Activated CD4-positive, CD25-positive, alpha-beta regulatory T cell (primary cell): ENCODE measurements around the gene RHOU.

Experiments
- DNase-seq, 4 experiments: peaks; one replicate each; lab custom pipeline; 2025; lab: John Stamatoyannopoulos, UW

Gene RHOU

DNA sequence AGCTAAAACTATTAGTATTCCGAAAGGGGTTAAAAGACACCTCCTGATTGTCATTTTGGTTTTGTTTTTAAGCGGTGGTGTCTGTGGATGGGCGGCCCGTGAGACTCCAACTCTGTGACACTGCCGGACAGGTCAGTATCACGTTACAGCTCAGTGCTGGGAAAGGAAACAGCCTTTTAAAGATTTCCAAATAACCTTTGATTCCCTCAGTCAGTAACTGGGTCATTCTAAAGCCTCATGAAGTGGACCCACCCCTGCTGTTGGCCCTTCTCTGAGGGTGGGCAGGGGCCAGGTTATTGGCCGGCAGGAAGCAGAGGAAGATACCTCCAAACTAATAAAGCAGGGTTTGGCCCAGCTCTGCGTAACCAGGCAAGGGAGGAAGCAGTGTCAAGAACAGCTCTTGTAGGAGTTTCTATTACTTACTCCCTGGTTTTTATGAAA lies 2.3 kb downstream of the RHOU start:
- DNase-seq: no peak

DNA sequence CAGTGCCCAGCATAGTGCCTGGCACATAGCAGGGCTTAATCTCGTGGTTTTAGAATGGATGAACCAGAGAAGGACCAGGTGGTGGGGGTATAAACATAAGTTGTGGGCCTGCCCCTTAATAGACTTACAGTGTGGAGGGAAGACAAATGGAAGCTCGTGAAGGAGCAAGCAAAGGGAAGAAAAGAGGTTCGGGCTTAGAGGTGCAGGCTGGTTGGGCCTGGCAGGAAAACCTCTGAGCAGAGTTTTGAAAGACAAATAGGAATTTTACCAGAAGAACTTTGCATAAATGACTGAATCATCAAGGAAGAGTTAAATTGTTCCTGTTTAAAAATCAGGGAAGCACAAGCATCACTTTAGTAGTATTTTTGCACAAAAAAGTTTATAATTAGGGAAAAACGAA lies 4.5 kb downstream of the RHOU start:
- no peak for DNase-seq

DNA sequence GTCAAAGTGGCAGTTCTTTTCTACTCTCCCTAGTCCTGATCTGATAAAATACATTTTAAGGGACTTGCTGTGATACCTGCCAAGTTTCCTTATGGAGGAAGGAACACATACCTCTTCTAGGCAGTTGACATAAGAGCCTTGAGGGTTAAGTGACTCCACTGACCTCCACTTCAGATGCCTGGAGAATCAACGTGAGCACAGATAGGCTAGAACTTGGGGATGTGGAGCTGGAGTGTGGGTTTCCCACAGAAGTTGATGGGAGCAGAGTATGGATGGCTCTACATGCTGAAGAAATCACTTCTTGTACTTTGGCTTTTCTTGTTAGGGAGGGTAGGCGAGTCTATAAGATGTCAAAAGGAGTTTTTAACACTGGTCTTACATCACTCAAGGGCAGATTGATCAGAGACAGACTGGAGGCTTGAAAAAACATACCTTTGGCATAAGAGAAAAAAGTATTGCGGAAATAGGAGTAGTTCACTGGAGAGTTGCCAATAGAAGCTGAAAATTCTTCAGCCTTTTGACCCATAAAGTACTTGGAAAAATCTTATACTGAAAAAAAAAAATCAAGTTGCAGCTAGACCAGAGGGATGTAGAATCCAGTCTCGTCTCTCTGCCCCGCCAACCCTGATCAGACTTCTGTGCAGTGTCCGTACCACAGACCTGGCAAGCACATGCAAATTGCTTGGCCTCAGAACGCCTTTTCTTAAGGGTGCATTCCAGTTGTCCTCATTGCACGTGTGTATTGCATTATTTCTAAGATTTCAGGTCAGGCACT lies 5.5 kb downstream of the RHOU start:
- no peak for DNase-seq

DNA sequence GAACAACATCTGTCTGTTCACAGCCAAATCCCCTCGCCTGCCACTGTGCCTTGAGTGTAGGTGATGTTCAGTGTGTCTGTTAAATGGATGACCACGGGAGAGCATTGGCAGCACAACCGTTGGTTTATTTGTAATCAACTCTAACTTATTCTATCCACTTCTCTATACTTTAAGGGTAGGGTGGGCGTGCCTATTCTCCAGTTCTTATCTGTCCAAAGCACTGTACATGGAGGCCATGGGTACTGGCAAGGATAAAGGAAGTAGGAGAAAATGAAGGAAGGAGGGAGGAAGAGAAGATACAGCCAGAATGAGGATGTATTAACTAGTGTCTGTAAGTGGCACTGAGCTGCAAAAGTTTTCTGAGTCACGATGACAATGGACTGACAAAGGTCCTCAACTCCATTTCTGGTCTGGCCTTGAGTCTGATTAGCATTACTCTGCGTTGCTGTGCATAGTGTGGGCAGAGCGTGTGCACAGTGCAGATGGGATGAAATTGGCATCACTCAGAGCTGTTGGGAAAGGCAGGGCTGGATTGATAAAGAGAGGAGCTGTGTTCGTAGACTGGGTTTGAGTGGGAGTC lies 7.1 kb downstream of the RHOU start:
- no peak for DNase-seq

DNA sequence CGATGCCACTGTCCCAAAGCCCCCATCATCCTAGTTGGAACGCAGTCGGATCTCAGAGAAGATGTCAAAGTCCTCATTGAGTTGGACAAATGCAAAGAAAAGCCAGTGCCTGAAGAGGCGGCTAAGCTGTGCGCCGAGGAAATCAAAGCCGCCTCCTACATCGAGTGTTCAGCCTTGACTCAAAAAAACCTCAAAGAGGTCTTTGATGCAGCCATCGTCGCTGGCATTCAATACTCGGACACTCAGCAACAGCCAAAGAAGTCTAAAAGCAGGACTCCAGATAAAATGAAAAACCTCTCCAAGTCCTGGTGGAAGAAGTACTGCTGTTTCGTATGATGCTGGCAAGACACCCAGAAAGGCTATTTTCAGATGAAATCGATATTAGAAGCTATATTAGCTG lies 8.1 kb downstream of the RHOU start:
- no peak for DNase-seq

DNA sequence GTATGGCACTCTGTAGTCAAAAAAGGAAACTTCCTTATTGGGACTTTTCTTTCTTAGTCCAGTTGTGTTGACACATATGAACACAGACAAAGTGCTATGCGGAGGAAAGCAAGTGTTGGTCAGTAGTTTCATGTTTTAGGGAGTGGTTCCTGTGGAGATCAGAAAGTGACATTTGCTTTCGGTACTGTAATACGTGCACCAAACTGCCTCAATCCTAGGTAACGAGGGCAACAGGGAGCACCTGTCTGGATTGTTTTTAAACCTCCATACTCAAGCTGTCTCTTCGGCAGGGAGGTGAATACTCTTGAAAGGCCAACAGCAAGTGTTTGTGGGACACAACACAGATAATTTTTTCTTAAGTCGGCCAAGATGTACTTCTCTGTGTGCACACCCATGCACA lies 9.1 kb downstream of the RHOU start:
- DNase-seq: no peak

DNA sequence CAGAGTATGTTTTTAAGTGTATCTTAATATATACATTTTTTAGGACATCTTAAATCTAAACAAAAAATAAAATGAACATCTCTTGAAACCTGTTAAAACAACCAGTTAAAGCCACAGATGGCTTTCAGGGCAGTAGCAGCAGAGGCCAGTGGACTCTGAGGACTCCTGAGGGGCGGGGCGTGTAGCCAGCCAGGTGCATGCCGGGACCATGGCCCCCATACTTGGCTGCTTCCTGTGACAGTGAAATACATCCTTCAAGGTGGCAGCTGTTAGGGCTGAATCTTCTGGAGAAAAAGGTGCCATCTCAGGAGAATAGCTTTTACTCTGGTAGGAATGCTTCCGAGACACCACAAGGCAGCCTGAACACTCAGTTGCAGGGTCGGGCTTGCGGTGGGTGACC lies 9.6 kb downstream of the RHOU start:
- no peak for DNase-seq

DNA sequence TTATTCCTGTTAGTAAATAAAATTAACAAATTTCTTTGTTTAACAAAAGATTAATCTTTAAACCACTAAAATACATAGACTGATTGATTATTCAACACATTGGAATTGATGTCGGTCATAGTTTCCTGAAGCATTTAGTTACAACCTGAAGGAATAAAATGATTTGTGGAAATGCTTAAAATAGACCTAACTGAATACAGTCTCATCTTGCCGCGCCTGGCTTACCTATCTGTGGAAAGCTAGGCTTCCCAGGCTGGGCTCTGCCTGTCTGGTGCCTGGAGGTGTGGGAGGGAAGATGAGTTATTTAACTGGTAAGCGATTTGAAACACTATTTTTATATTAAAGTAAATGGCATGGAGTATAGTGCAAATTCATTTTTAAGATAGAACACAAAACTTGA lies 10.2 kb downstream of the RHOU start:
- DNase-seq: no peak

DNA sequence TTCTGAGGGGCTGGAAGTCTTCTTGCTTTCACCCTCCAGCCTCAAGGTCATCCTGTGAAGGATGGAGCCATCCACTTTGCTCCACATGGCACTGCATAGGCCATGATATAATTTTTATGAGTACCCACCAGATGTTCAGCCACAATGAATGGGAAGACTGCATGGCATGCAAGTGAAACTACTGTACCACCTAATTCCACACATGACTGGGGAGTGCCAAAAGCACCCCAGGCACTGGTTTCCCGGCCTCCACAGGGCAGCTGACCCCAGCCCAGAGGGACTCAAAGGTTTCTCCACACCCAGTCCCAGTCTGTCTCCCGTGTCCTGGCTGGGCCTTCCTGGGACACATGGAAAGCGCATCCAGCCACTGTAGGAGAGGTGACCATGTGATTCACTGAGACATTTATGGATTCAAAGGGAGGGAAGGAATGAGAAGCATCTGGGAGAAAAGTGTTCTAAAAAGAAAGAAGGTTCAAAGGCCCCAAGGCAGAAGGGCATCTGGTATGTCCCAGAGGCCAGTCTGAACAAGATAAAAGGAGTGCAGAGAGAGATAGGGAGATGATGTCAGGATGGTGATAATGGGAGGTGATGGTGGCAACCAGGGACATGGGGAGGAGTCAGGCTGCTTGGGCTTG lies 12.1 kb downstream of the RHOU start:
- DNase-seq: no peak

DNA sequence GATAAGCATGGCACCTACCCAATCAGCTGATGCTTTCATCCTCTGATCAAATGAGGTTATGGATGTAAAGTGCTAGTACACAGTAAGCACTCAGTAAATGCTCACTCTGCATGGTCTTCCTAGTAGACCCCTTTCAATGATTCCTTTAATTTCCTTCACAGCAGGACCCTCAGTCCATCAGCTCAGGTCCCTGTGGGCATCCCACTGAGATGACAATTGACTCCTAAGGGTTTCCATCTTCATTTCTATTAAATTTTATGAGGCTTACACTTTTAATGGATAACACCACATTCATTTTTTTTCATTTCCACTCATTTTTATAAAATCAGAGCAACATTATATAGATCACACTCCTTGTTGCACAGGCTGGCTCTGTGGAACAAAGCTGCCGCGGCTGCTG lies 12.8 kb downstream of the RHOU start:
- DNase-seq: no peak

DNA sequence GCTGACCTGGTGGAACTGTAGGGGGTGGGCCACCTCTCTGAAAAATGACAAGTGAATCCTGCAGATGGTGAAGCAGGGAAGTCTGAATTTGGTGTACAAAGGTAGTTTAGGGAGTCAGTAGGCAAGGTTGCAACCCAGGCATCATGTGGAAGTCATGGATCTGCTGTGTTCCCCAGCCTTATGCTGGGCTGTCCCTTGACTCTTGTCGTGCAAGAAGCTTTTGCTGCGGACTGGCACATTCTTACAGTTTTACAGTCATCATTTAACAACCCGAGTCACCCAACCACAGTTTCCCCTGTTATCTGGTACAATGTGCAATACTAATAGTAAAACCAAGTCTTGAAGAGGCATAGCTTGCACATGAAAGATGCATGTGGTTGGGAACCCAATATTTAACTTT lies 13.2 kb downstream of the RHOU start:
- DNase-seq: no peak

DNA sequence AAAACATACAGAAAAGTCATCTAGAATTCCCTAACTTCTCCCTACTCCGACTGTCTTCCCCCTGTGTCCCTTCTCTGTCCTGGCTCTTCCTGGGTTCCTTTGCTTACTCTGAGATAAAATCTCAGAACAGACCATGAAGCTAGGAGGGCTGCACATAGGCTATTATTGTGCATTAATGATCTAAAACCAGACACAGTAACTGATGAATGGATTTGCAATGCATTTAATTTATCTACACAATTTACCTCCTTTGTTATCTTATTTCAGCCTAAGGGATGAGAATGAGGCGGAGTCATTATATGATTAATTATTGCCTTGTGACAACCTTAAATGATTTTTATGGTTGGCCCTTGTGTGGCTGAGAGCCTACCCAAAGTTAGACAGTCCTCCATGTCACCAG lies 14.5 kb downstream of the RHOU start:
- DNase-seq: no peak

DNA sequence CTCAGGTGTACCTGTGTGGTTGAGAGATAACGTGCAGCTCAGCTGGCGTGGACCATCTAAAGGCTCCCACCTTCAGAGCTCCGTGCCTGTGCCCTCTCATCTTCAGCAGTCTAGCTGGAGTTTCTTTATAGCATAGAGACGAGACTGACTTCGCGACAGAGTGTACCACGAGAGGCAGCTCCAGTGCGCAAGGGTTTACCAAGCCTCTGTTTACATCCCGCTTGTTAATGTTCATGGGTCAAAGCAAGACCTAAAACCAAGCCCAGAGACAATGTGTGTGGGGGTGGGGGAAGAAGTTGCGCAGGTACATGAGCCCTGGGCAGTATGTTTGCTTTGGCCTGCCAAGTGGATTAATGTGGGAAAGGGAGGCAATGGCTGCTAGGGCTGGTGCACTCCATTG lies 15.6 kb downstream of the RHOU start:
- DNase-seq: no peak

DNA sequence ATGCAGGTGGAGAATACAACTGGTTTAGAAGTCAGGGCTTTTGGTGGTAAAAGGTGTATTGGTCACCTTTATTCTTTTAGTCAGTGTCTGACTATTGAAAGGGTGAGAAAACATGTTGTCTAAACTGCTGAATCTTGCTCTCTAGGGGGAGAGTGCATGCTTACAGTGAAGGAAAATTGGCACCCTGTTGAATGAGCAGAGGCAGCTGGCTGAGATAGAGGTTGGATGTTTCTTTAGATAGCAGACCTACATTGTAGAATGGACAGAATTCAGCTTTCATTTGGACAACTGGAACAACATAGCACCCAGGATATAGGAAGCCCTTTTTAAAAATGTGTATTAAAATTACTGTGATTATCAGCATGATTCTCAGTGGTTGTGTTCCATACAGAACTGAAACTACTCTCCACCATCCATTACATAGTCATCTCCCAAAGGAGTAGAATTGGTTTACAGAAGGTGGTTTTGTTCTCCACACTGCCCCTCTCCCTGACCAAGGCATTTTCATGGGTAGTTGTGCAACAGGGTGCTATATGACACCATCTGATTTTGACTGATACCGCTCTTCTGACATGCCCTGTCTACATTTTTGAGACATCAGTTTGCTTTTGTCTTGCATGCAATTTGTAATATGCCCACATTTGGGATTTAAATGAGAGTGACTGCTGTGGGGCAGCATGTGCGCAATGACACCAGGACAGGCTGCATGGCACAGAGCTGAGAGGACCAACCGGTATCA lies 16.2 kb downstream of the RHOU start:
- no peak for DNase-seq

DNA sequence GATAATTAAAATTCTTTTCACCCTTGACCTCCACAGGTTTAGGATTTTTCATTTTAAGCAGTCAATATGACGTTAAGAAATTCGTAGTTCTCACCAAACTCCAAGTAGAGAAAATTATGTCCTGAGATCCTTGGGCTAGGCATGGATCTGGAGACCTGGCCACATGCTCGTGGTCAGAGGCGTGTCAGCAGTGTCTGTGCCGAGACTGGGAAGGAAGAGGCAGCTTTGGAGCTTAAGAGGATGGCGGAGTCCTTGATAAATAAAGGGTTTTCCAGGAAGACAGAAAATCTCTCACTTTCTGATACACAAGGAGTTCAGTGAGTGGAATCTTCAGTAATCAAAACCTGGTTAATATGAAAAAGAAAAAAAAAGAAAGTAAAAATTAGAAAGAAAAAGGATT lies 17.0 kb downstream of the RHOU start:
- DNase-seq: no peak

DNA sequence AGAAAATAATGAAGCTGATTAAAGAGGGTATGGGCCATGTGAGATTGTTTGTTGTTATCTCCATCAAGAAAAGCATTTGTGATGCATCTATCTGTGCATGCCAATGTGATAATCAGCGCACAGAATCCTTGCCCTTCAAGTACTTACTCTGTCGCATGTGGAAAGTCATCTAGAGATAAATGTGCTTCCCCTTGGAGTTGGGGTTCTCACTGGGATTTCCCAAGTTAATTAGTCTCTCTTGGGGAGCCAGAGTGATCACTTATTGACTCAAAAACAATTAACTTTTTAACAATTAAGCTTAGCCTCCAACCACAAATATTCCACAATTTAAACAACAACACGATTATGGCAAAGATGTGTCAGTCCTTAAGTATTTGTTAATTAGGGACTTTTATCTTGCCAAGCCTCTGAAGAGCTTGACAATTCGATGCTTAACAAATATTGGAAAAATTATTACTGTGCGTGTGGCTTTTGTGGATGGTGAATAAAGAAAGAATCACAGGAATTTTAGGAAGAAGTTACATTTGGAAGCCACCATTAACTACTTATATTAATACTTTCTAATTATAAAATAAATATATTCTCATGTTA lies 17.5 kb downstream of the RHOU start:
- DNase-seq: no peak

DNA sequence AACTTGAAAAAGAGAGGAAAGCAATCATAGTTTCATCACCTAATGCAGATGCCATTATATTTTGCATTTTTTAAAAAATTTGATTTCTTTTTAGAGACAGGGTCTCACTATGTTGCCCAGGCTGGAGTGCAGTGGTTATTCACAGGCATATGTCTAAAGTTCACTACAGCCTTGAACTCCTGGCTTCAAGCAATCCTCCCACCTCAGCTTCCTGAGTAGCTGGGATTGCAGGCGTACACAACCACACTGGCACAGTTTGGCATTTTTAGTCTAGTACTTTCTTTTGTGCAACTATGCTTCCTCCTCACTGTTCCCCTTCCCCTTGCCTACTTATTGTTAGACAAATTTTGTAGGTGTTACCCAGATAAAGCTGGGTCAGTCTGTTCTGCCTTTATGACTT lies 18.0 kb downstream of the RHOU start:
- DNase-seq: no peak

DNA sequence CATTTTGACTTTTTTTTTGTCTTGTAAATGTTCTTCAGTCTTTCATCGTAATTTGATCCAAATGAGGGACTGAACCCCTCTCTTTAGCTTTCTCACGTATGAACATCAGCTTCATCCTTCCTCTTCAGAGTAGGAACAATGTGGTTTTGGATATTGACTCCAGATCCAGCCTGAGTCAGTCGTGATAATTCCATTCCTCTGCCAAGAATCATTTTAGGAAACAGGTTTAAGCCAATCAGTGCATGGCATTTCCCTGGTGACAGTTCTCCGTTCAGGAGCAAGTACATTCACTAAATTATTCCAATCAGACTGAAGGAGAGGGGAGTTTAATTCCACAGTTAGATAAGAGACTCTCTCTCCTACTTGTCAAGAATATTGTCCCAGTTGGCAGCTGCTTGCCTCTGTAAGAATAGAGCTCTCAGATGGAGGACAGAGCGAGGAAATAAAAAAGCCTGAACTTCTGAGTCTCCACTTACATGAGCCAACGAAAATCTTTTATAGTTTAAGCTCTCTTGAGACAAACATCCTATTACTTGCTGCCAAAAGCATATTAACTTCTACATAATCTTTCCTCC lies 18.6 kb downstream of the RHOU start:
- DNase-seq: no peak

DNA sequence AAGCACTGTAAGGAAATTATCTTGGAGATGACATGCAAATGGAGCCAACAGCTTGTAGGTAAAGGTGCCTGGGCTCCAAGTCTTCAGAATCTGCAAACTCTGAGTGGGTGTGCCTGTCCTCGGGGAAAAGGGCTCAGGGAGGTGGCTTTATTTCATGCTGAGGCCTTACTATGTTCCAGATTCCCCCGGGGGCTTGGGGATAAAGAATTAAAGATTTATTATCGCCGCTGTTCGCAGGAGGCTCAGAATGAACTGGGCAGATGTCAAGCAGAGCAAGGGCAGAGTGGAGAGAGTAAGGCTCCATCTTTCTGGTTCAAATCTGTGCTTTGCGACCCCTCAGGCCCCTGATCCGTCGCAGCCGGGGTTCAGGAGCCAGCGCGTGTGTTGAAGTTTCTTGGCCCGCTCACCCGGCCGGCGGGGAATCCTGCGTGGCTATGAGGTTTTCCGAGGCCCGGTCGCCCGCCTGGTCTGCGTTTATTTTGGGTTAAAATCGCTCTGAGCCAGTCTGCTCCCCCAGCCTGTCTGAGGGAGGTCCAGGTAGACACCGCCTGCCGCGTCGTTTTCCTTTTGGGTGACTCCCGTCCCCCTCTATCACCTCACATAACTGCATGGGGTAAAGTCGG lies 19.5 kb downstream of the RHOU start:
- DNase-seq: no peak

DNA sequence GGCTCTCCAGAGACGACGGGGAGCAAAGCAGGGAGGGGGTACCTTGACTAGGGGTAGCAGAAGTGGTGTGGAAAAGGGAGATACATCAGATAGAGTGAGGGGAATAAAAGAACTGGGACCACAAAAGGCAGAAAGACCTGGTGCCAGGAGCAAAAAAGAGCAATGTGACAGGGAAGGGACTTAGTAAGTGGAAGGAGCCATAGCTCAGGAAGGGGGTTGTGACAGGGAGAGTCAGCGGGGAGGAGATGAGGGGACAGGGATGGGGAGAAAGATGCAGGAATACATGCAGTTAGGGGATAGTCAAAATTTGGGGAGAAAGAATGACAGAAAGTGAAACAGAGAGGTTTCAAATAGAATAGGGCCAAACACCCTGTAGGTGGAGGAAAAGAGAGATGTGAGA lies 20.5 kb downstream of the RHOU start:
- no peak for DNase-seq

DNA sequence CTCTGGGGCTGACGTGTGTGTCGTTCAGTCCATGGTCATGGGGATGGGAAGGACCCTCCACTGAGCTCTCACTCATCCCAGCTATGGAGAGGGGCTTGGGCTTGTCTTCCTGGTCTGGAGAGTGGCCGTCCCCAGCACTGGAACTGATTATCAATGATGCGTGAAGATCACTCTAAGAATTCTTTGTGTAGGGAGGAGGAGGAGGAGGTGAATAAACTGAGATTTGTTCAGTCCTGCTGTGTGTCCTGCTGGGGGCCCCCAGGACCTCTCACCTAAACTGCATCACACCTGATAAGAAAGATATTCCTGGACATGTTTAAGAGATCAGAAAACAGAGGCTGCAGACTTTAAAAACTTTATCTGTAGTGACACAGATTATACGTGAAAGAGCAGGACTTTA lies 21.2 kb downstream of the RHOU start:
- no peak for DNase-seq

DNA sequence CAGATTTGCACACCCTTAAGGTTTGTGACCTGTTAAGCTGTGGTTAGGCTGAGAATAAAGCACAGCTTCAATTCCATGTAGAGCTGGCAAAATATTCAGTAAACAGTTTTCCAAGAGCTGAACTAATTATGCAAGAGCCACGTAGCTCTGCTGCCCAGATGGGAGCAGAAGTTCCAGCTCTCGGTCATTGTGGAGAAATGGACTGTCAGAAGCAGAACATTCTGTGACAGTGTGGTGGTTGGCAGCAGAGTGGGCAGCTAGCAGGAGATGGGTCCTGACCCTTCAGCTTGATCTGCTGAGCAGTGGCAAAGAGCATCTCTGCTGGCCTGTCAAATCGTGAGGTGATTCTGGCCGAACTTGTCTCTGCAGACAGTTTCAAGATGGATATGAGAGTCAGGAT lies 23.2 kb downstream of the RHOU start:
- DNase-seq: no peak
